IMR-90 (cell line): ENCODE results near the gene BAZ2A. TPM values are rescaled to one million over a fixed set of nuclear protein-coding genes. Genes with fewer than 3 reads are reported as not detected.
A peak's percentile ranks its signal among the peaks of the same experiment; 100 is the strongest.

Experiments
- ATAC-seq: fragments of 200-7000 bp; cut with Tn5 transposase; 2 replicates; pipeline ENCODE4 v1.9.1; 2020; ENCODE audit warnings: low read depth, mild to moderate bottlenecking, moderate library complexity
- BruUV-seq: library from RNA; stranded (reverse); fragments of 400-500 nt; replicated peaks from 2 replicates; lab custom pipeline; 2021; lab: Mats Ljungman, UMichigan
- CTCF ChIA-PET: fragments of 300-600 bp; formaldehyde crosslinking; extraction: SDS; loops from one replicate; lab custom pipeline; 2021; ENCODE audit warnings: antibody characterized with exemption; lab: Yijun Ruan, JAX
- POLR2A ChIA-PET: fragments of 300-600 bp; sonication (Branson Sonifier 250); formaldehyde crosslinking; loops from one replicate; lab custom pipeline; 2022; ENCODE audit warnings: antibody characterized with exemption; ENCODE audit not compliant: unreplicated experiment; lab: Charles Lee
- DNase-seq: peaks from one replicate; pipeline ENCODE4 v3.0.0; 2013
- H2AFZ ChIP-seq: replicated peaks from 2 replicates; pipeline ENCODE3; 2013; ENCODE audit warnings: low read length, mild to moderate bottlenecking; ENCODE audit not compliant: poor library complexity
- H2AK5ac ChIP-seq: 2 replicates; pipeline ENCODE4 v1.6.1; 2013; ENCODE audit warnings: low read depth, low read length, inconsistent platforms
- H2AK9ac ChIP-seq: replicated peaks from 2 replicates; pipeline ENCODE3; 2013; ENCODE audit warnings: mild to moderate bottlenecking, low read depth, low read length, moderate library complexity; ENCODE audit not compliant: poor library complexity
- H2BK120ac ChIP-seq: 2 replicates; pipeline ENCODE4 v1.6.1; 2013; ENCODE audit warnings: low read depth, low read length, inconsistent platforms
- H2BK15ac ChIP-seq: 3 replicates; pipeline ENCODE4 v1.6.1; 2013; ENCODE audit warnings: low read depth, low read length, inconsistent platforms
- H2BK20ac ChIP-seq: 2 replicates; pipeline ENCODE4 v1.6.1; 2013; ENCODE audit warnings: low read depth, mild to moderate bottlenecking, inconsistent platforms, low read length, moderate library complexity
- H2BK5ac ChIP-seq: 2 replicates; pipeline ENCODE4 v1.6.1; 2013; ENCODE audit warnings: mild to moderate bottlenecking, low read depth, low read length, inconsistent platforms; ENCODE audit not compliant: poor library complexity, severe bottlenecking
- H3K14ac ChIP-seq: replicated peaks from 2 replicates; pipeline ENCODE4 v1.6.1; 2013; ENCODE audit warnings: low read depth, low read length, inconsistent platforms
- H3K18ac ChIP-seq: 2 replicates; pipeline ENCODE4 v1.6.1; 2013; ENCODE audit warnings: low read depth, low read length, control low read depth
- H3K23ac ChIP-seq: 2 replicates; pipeline ENCODE4 v1.6.1; 2013; ENCODE audit warnings: low read depth, low read length, inconsistent platforms
- H3K27ac ChIP-seq: 2 replicates; pipeline ENCODE4 v1.5.1; 2013; ENCODE audit warnings: mild to moderate bottlenecking, control low read depth, low read length; ENCODE audit not compliant: insufficient read depth
- H3K27me3 ChIP-seq: 2 replicates; pipeline ENCODE4 v1.6.1; 2013; ENCODE audit warnings: low read length; ENCODE audit not compliant: control insufficient read depth, insufficient read depth
- H3K36me3 ChIP-seq: 2 replicates; pipeline ENCODE4 v1.6.1; 2013; ENCODE audit warnings: low read length, mixed read lengths; ENCODE audit not compliant: control insufficient read depth, insufficient read depth
- H3K4ac ChIP-seq: 2 replicates; pipeline ENCODE4 v1.6.1; 2013; ENCODE audit warnings: low read depth, low read length, inconsistent platforms
- H3K4me1 ChIP-seq: 2 replicates; pipeline ENCODE4 v1.6.1; 2013; ENCODE audit warnings: low read length, mixed read lengths; ENCODE audit not compliant: control insufficient read depth, insufficient read depth
- H3K4me2 ChIP-seq: 2 replicates; pipeline ENCODE4 v1.6.1; 2013; ENCODE audit warnings: low read depth, mild to moderate bottlenecking, control low read depth, low read length, moderate library complexity
- H3K4me3 ChIP-seq: 2 replicates; pipeline ENCODE4 v1.5.1; 2013; ENCODE audit warnings: low read depth, mild to moderate bottlenecking, control low read depth, low read length, moderate library complexity; ENCODE audit not compliant: insufficient read depth
- H3K56ac ChIP-seq: 2 replicates; pipeline ENCODE4 v1.6.1; 2013; ENCODE audit warnings: low read length, inconsistent platforms; ENCODE audit not compliant: insufficient read depth; ENCODE audit errors: extremely low read depth
- H3K79me1 ChIP-seq, 2 experiments: 2 replicates each; pipeline ENCODE4 v1.6.1; 2013; ENCODE audit warnings: low read length in 2 of 2, inconsistent platforms in 1 of 2, low read depth in 1 of 2
- H3K9ac ChIP-seq: 2 replicates; pipeline ENCODE4 v1.6.1; 2013; ENCODE audit warnings: low read depth, low read length, control low read depth
- H3K9me1 ChIP-seq: 2 replicates; pipeline ENCODE4 v1.6.1; 2013; ENCODE audit warnings: low read length, inconsistent platforms; ENCODE audit not compliant: insufficient read depth
- H3K9me3 ChIP-seq: 2 replicates; pipeline ENCODE4 v1.6.1; 2013; ENCODE audit warnings: low read length; ENCODE audit not compliant: control insufficient read depth, insufficient read depth
- H4K20me1 ChIP-seq: 2 replicates; pipeline ENCODE4 v1.6.1; 2013; ENCODE audit warnings: low read length, inconsistent platforms; ENCODE audit not compliant: insufficient read depth
- H4K5ac ChIP-seq: 2 replicates; pipeline ENCODE4 v1.6.1; 2013; ENCODE audit warnings: mild to moderate bottlenecking, low read depth, low read length, control low read depth
- H4K8ac ChIP-seq, 2 experiments: 2 replicates each; pipeline ENCODE4 v1.6.1; 2013; ENCODE audit warnings: low read depth in 2 of 2, low read length in 2 of 2, control low read depth in 1 of 2, inconsistent platforms in 1 of 2
- H4K91ac ChIP-seq: 2 replicates; pipeline ENCODE4 v1.6.1; 2013; ENCODE audit warnings: low read depth, low read length, inconsistent platforms; ENCODE audit not compliant: insufficient read depth
- BHLHE40 ChIP-seq: fragments of 150-350 bp; IDR thresholded peaks from 2 replicates; pipeline ENCODE4 v1.6.1; 2016; ENCODE audit warnings: mild to moderate bottlenecking, low read depth, low read length
- CEBPB ChIP-seq: IDR thresholded peaks from 2 replicates; pipeline ENCODE4 v1.6.1; 2012; ENCODE audit warnings: low read depth, low read length, improper control_type of control experiment
- ELK1 ChIP-seq: fragments of 150-350 bp; IDR thresholded peaks from 2 replicates; pipeline ENCODE4 v1.6.1; 2016; ENCODE audit warnings: low read depth, mild to moderate bottlenecking, low read length, moderate library complexity, borderline replicate concordance
- FOS ChIP-seq: fragments of 150-350 bp; IDR thresholded peaks from 2 replicates; pipeline ENCODE4 v1.6.1; 2016; ENCODE audit warnings: low read depth, low read length
- MAFK ChIP-seq: IDR thresholded peaks from 2 replicates; pipeline ENCODE4 v1.6.1; 2012; ENCODE audit warnings: low read depth, low read length, improper control_type of control experiment
- MAZ ChIP-seq: IDR thresholded peaks from 2 replicates; pipeline ENCODE4 v1.6.1; 2012; ENCODE audit warnings: low read depth, mild to moderate bottlenecking, low read length, improper control_type of control experiment, moderate library complexity, borderline replicate concordance
- MXI1 ChIP-seq: IDR thresholded peaks from 2 replicates; pipeline ENCODE4 v1.6.1; 2012; ENCODE audit warnings: low read depth, mild to moderate bottlenecking, low read length, moderate library complexity, borderline replicate concordance
- RAD21 ChIP-seq: IDR thresholded peaks from 2 replicates; pipeline ENCODE4 v1.6.1; 2012; ENCODE audit warnings: low read length, improper control_type of control experiment
- RCOR1 ChIP-seq: IDR thresholded peaks from 2 replicates; pipeline ENCODE4 v1.6.1; 2012; ENCODE audit warnings: mild to moderate bottlenecking, low read length, improper control_type of control experiment; ENCODE audit not compliant: insufficient replicate concordance
- RFX5 ChIP-seq: IDR thresholded peaks from 2 replicates; pipeline ENCODE4 v1.8.0; 2012; ENCODE audit warnings: low read depth, mild to moderate bottlenecking, low read length, moderate library complexity
- SMC3 ChIP-seq: fragments of 150-350 bp; IDR thresholded peaks from 2 replicates; pipeline ENCODE4 v1.6.1; 2016; ENCODE audit warnings: low read depth, mild to moderate bottlenecking, antibody characterized with exemption, low read length, moderate library complexity
- USF2 ChIP-seq: fragments of 150-350 bp; IDR thresholded peaks from 2 replicates; pipeline ENCODE4 v1.6.1; 2017; ENCODE audit warnings: mild to moderate bottlenecking, antibody characterized with exemption, low read length, low read depth
- WGBS, 2 experiments: methylation state at CpG; one replicate each; pipeline versions ENCODE4 v1.1.5 to v1.1.7; 2013; ENCODE audit warnings: missing lambda C conversion rate in 2 of 2; ENCODE audit not compliant: insufficient read length in 1 of 2; ENCODE audit errors: extremely low coverage in 2 of 2; 5-methylcytosine and 5-hydroxymethylcytosine counted together
- dilution Hi-C: fragments of 300-500 bp; cut with HindIII; formaldehyde crosslinking; loops from one replicate; pipeline ENCODE4 v1.14.3; 2018; ENCODE audit warnings: low sequenced_read_pairs; ENCODE audit not compliant: unreplicated experiment
- in situ Hi-C: fragments of 300-500 bp; cut with MboI; formaldehyde crosslinking; loops from 3 replicates; pipeline ENCODE4 v1.14.3; 2019; ENCODE audit warnings: low sequenced_read_pairs, inconsistent platforms, mixed read lengths
- intact Hi-C: fragments of 100-400 bp; cut with micrococcal nuclease; formaldehyde crosslinking; loops from 2 replicates; pipeline ENCODE4 v1.10.0; 2022
- polyA plus RNA-seq, 3 experiments: library from polyadenylated mRNA; depleted of rRNA; stranded (reverse); fragments of >200 nt; gene quantifications; 2 replicates each; pipeline ENCODE4 v1.2.3, GENCODE V29; 2012; ENCODE audit warnings: low replicate concordance in 1 of 3
- total RNA-seq: library from RNA; depleted of rRNA; stranded (reverse); fragments of >200 nt; gene quantifications from 2 replicates; pipeline ENCODE4 v1.2.3, GENCODE V29; 2012

BAZ2A gene
- total and polyA plus RNA-seq, 2 of the 4 experiments (the other 2 are of a cell fraction) = 15.4 to 42.8 TPM

GRCh38 chr12:56644654-56645053, 14.5 kb upstream of the BAZ2A start:
- Histone ChIP-seq H3K27ac (no peak overlapping the region), H3K18ac (no peak overlapping the region), H3K23ac (peak overlapping the region; percentile 80), H3K79me1 (peaks cover 14 to 31% of the 10 kb centered on the region in 2 experiments; a peak in 3 of 4 replicates), H3K36me3 (peaks cover 32% of the 10 kb centered on the region), H2BK120ac (no peak overlapping the region), H4K5ac (no peak overlapping the region), H3K4me3 (peak overlapping the region; percentile 74), H2BK15ac (no peak overlapping the region), H3K14ac (peak overlapping the region; percentile 90), H3K9me1 (no peaks in the 10 kb centered on the region; the same call in 1 of the 2 replicates), H3K4me2 (peak overlapping the region; percentile 97), H4K91ac (no peak overlapping the region), H4K20me1 (peaks cover 34% of the 10 kb centered on the region), H4K8ac (no peak overlapping the region), H3K4ac (no peak overlapping the region), H3K9me3 (no peaks in the 10 kb centered on the region), H2BK5ac (peak overlapping the region; percentile 68), H3K9ac (peak overlapping the region; percentile 87), H3K27me3 (no peaks in the 10 kb centered on the region), H2BK20ac (no peak overlapping the region), H3K56ac (no peak overlapping the region), H2AK5ac (no peak overlapping the region), H2AK9ac (no peak overlapping the region), H2AFZ (no peak overlapping the region), H3K4me1 (no peaks in the 10 kb centered on the region)
- no CpG with 5 or more reads among the region's 4 CpGs for WGBS, 2 experiments
- ATAC-seq (no peak), DNase-seq (no peak)
- ChIA-PET CTCF (interaction anchor here (3.7 kb wide), 1 partner anchor 8 kb away, joined by 11 read pairs; no protein-coding TSS in a partner anchor), POLR2A (no interaction called here)
- intact Hi-C loops = loop anchor here (1.0 to 10.0 kb wide), 2 partner anchors 42 to 360 kb away; partner anchors contain the start of gene ZBTB39
- BruUV-seq = no TSS peak
- in situ Hi-C loops = no loop called here
- dilution Hi-C loops = no loop called here
- TF ChIP-seq BHLHE40 = no peak
- TF ChIP-seq MAZ = no peak
- TF ChIP-seq RAD21 = no peak
- TF ChIP-seq MAFK = no peak
- no peak for TF ChIP-seq RFX5
- no peak for TF ChIP-seq FOS
- no peak for TF ChIP-seq SMC3
- no peak for TF ChIP-seq USF2
- no peak for TF ChIP-seq RCOR1
- TF ChIP-seq MXI1 = no peak
- no peak for TF ChIP-seq CEBPB
- no peak for TF ChIP-seq ELK1
